Transverse colon (tissue), 4 donors: ENCODE measurements around the gene VMAC. TPM values are rescaled to one million over a fixed set of nuclear protein-coding genes. Genes with fewer than 3 reads are reported as not detected.
A peak's percentile ranks its signal among the peaks of the same experiment; 100 is the strongest.
"Not testable (repeated sequence)": the region's sequence is repeated elsewhere in the genome, so short reads cannot be mapped to it uniquely, and the experiment has no call there.

Experiments used
- DNase-seq: peaks from one replicate; pipeline ENCODE4 v3.0.0-alpha.2; 2019
- H3K27ac ChIP-seq, 4 donors: fragments of 200-600 bp; sonication (generic); 2 replicates each; pipeline ENCODE4 v1.5.1; 2016 to 2018; ENCODE audit warnings: inconsistent platforms in 4 of 4
- H3K27me3 ChIP-seq: fragments of 200-600 bp; sonication (generic); 2 replicates; pipeline ENCODE4 v1.5.1; 2017; ENCODE audit warnings: inconsistent platforms
- H3K36me3 ChIP-seq, 4 donors: fragments of 200-600 bp; sonication (generic); 2 replicates each; pipeline ENCODE4 v1.5.1; 2017 to 2019; ENCODE audit warnings: inconsistent platforms in 4 of 4
- H3K4me1 ChIP-seq, 4 donors: fragments of 200-600 bp; sonication (generic); 2 replicates each; pipeline ENCODE4 v1.5.1; 2017 to 2020; ENCODE audit warnings: inconsistent platforms in 4 of 4
- H3K4me3 ChIP-seq, 4 donors: fragments of 200-600 bp; sonication (generic); 1 replicate in 1 of 4; 2 replicates in 3 of 4; pipeline versions ENCODE4 v1.5.1 to v1.6.1; 2017 to 2019; ENCODE audit warnings: inconsistent platforms in 4 of 4
- H3K9me3 ChIP-seq, 2 donors: fragments of 200-600 bp; sonication (generic); 2 replicates each; pipeline ENCODE4 v1.5.1; 2017 to 2019; ENCODE audit warnings: inconsistent platforms in 2 of 2
- CTCF ChIP-seq, 5 experiments: fragments of 200-600 bp in 3 of 5; fragments of 450-650 bp in 2 of 5; sonication (generic) in 3 of 5; IDR thresholded peaks; 1 replicate in 2 of 5; 2 replicates in 3 of 5; pipeline ENCODE4 v1.5.1; 2016 to 2017; ENCODE audit warnings: antibody characterized with exemption in 5 of 5, inconsistent platforms in 3 of 5, mild to moderate bottlenecking in 2 of 5, moderate library complexity in 1 of 5
- EP300 ChIP-seq: sonication (generic); formaldehyde crosslinking; IDR thresholded peaks from one replicate; pipeline ENCODE4 v1.6.1; 2017; ENCODE audit warnings: antibody characterized with exemption, low read depth
- POLR2A ChIP-seq: fragments of 450-650 bp; IDR thresholded peaks from one replicate; pipeline ENCODE4 v1.6.1; 2016; ENCODE audit warnings: antibody characterized with exemption, mild to moderate bottlenecking, moderate library complexity
- POLR2AphosphoS5 ChIP-seq, 3 donors: sonication (generic); formaldehyde crosslinking; IDR thresholded peaks; one replicate each; pipeline ENCODE4 v1.6.1; 2016; ENCODE audit warnings: antibody characterized with exemption in 3 of 3
- WGBS, 2 donors: methylation state at CpG; one replicate each; pipeline ENCODE4 v1.1.5; 2018; ENCODE audit warnings: low coverage in 1 of 2; 5-methylcytosine and 5-hydroxymethylcytosine counted together
- in situ Hi-C, 4 donors: fragments of 200-750 bp; cut with MboI; loops; one replicate each; pipeline versions ENCODE4 v1.15.0 to v1.15.1; 2017; ENCODE audit warnings: low sequenced_read_pairs in 3 of 4, low pct_ligation_motif_present in 1 of 4, low pct_unique_long_range_greater_than_20kb in 1 of 4
- intact Hi-C: fragments of 100-400 bp; cut with DNase I; formaldehyde crosslinking; loops from one replicate; pipeline ENCODE4 v1.15.1; 2023; ENCODE audit warnings: low total_unique reads
- total RNA-seq, 4 donors: library from RNA; depleted of rRNA; stranded (reverse); fragments of >200 nt; gene quantifications; one replicate each; pipeline ENCODE4 v1.1.0, GENCODE V29; 2016

VMAC gene
- total RNA-seq, 4 donors from 2014 or later = 8.9 to 59.5 (median 18.4) TPM

DNA sequence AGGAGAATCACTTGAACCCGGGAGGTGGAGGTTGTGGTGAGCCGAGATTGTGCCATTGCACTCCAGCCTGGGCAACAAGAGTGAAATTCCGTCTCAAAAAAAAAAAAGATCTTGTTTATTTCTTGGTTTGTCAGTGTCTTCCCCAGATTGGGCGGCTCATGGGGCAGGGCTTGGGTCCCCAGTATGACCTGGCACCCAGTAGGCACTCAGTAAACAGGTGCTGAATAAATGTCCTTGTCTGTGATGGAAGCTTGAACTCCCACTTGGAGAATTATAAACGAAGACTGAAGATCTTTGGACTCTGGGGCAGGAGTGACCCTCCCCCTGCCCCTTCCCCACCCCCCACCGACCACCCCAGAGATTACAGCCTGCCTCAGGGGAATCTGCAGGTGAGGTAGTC, 24.5 kb upstream of the VMAC start:
- H3K4me1 ChIP-seq = peaks cover 12 to 15% (median 13%) of the 10 kb centered on the region in 4 donors
- H3K9me3 ChIP-seq = no peaks in the 10 kb centered on the region
- in situ Hi-C loops (loop anchor here in 2 of 4 donors (10.0 kb wide), 2 partner anchors 65 to 75 kb away; partner anchors contain the start of gene NRTN (in 1 of the 2)), intact Hi-C loops (no loop called here)
- H3K27ac ChIP-seq = peak overlapping the region; percentile 61 to 84 (median 75)
- no peak overlapping the region for H3K4me3 ChIP-seq
- 0 to 30% methylated on average over 1 to 6 of the region's 6 CpGs for WGBS, 2 donors
- H3K36me3 ChIP-seq = no peaks in the 10 kb centered on the region
- TF ChIP-seq POLR2AphosphoS5 (IDR thresholded peaks at IDR 0.05) (no peak), POLR2A (no peak), CTCF (IDR thresholded peaks at IDR 0.05) (no peak), EP300 (no peak)
- DNase-seq = no peak
- peaks cover 45% of the 10 kb centered on the region for H3K27me3 ChIP-seq

DNA sequence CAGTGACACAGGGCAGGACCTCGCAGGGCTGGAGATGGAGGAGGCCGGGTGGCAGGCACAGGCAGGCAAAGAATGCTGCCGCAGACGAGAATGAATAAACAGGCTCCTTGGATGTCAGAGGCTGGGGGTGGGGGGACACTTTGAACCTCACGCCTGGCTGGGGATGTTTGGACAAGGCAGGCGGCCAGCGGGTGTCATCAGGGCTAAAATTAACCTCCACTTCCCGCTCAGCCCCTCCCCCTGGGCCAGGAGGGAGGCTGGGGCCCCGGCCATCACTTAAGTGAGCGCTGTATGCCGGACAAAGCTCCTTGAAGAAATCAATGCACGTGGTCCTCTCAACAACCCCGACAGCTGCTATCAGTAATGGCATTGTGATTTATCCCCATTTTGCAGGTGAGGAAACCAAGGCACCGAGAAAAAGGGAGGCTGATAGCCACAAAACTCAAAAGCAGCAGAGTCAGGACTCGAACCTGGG, 24.0 kb upstream of the VMAC start:
- H3K4me1 ChIP-seq = peaks cover 12 to 15% (median 13%) of the 10 kb centered on the region in 4 donors
- no peaks in the 10 kb centered on the region for H3K36me3 ChIP-seq
- DNase-seq = peak; percentile 74
- no peak overlapping the region for H3K4me3 ChIP-seq
- TF ChIP-seq POLR2AphosphoS5 (IDR thresholded peaks at IDR 0.05) = peak; percentile 41 to 51 (median 45)
- no peak for TF ChIP-seq CTCF (IDR thresholded peaks at IDR 0.05)
- no peak for TF ChIP-seq POLR2A
- peak; percentile 62 for TF ChIP-seq EP300
- WGBS, 2 donors = 18 to 60% methylated on average over 1 to 15 of the region's 15 CpGs
- peaks cover 45% of the 10 kb centered on the region for H3K27me3 ChIP-seq
- in situ Hi-C loops = loop anchor here in 2 of 4 donors (10.0 kb wide), 2 partner anchors 66 to 76 kb away; partner anchors contain the start of gene NRTN (in 1 of the 2)
- H3K9me3 ChIP-seq = no peaks in the 10 kb centered on the region
- H3K27ac ChIP-seq = peak overlapping the region; percentile 63 to 84 (median 75)
- intact Hi-C loops = no loop called here

GRCh38 chr19:5881543-5882299, 23.0 kb upstream of the VMAC start:
- Histone ChIP-seq H3K27me3 (peaks cover 45% of the 10 kb centered on the region), H3K36me3 (no peaks in the 10 kb centered on the region), H3K4me1 (peaks cover 12 to 15% (median 13%) of the 10 kb centered on the region in 4 donors), H3K27ac (peak overlapping the region; percentile 63 to 82 (median 70)), H3K9me3 (no peaks in the 10 kb centered on the region), H3K4me3 (no peak overlapping the region)
- in situ Hi-C loops = loop anchor here in 2 of 4 donors (10.0 kb wide), 2 partner anchors 67 to 77 kb away; partner anchors contain the start of gene NRTN (in 1 of the 2)
- no peak for TF ChIP-seq POLR2AphosphoS5 (IDR thresholded peaks at IDR 0.05)
- no peak for TF ChIP-seq EP300
- TF ChIP-seq POLR2A = no peak
- TF ChIP-seq CTCF (IDR thresholded peaks at IDR 0.05) = no peak
- DNase-seq = no peak
- intact Hi-C loops = no loop called here
- WGBS, 2 donors = 53 to 56% methylated on average over 2 to 19 of the region's 19 CpGs

DNA sequence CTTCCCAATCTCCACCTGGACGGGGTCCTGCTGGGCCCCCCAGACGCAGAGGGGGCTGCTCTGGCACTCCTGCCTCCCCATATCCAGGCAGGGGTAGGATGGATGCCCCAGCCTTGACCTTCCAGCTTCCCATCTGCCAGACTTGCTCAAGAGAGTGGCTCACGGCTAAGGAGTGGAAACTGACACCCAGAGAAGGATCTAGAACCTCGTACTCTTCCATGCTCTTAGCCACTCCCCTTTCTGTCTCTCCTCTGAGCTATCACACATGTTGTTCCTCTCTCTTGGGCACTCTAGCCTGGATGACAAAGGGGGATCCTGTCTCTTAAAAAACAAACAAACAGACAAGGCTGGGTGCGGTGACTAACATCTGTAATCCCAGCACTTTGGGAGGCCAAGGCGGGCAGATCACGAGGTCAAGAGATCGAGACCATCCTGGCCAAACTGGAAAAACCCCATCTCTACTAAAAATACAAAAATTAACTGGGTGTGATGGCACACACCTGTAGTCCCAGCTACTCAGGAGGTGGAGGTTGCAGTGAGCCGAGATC, 22.2 kb upstream of the VMAC start:
- peak overlapping the region; percentile 43 to 82 (median 67) for H3K27ac ChIP-seq
- intact Hi-C loops = no loop called here

DNA sequence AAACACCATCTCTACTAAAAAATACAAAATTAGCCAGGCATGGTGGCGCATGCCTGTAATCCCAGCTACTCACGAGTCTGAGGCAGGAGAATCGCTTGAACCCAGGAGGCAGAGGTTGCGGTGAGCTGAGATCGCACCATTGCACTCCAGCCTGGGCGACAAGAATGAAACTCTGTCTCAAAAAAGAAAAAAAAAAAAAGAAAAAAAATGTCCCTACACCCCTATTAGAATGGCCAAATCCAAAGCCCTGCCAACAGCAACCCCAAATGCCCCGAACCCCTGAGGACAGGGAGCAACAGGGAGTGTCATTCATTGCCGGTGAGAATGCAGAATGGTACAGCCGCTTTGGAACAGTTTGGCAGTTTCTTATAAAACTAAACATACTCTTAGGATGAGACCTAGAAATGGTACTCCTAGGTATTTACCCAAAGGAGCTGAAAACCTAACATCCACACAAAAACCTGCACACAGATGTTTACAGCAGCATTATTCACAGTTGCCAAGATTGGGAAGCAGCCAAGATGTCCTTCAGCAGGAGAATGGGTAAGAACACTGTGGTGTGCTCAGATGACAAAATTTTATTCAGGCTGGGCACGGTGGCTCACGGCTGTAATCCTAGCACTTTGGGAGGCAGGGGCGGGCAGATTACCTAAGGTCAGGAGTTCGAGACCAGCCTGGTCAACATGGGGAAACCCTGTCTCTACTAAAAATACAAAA, 21.4 kb upstream of the VMAC start:
- Histone ChIP-seq H3K27me3 (peaks cover 34% of the 10 kb centered on the region), H3K27ac (peak overlapping the region in 3 of 4 donors; percentile 34 to 58 (median 37)), H3K4me1 (peaks cover 12 to 15% (median 13%) of the 10 kb centered on the region in 4 donors)
- WGBS, 2 donors = 63 to 86% methylated on average over 8 to 13 of the region's 13 CpGs
- H3K4me3 ChIP-seq, H3K36me3 ChIP-seq, DNase-seq, H3K9me3 ChIP-seq, intact Hi-C loops: not testable (repeated sequence)
- in situ Hi-C loops = loop anchor here in 2 of 4 donors (10.0 kb wide), 2 partner anchors 69 to 79 kb away; partner anchors contain the start of gene NRTN (in 1 of the 2)

More for the DNA sequence above, 22.2 kb upstream of the VMAC start:
- Histone ChIP-seq H3K4me3 (no peak overlapping the region), H3K4me1 (peaks cover 12 to 15% (median 13%) of the 10 kb centered on the region in 4 donors), H3K27me3 (peaks cover 42% of the 10 kb centered on the region), H3K36me3 (no peaks in the 10 kb centered on the region), H3K9me3 (no peaks in the 10 kb centered on the region)
- DNase-seq = no peak
- in situ Hi-C loops = loop anchor here in 2 of 4 donors (10.0 kb wide), 2 partner anchors 68 to 78 kb away; partner anchors contain the start of gene NRTN (in 1 of the 2)
- 20 to 58% methylated on average over 1 to 9 of the region's 9 CpGs for WGBS, 2 donors
- TF ChIP-seq EP300 (no peak), POLR2A (no peak), POLR2AphosphoS5 (IDR thresholded peaks at IDR 0.05) (no peak), CTCF (IDR thresholded peaks at IDR 0.05) (no peak)
